Testis (tissue), 2 donors: ENCODE measurements around the gene SEMA3D.

ENCODE experiments used
- CTCF ChIP-seq, 3 experiments: fragments of 450-650 bp in 2 of 3; fragments of 200-600 bp in 1 of 3; sonication (generic) in 1 of 3; IDR thresholded peaks; one replicate each; pipeline ENCODE4 v1.5.1; 2016 to 2019; ENCODE audit warnings: antibody characterized with exemption in 3 of 3, mild to moderate bottlenecking in 2 of 3, moderate library complexity in 1 of 3
- POLR2A ChIP-seq: fragments of 450-650 bp; IDR thresholded peaks from one replicate; pipeline ENCODE4 v1.6.1; 2017; ENCODE audit warnings: antibody characterized with exemption, mild to moderate bottlenecking, moderate library complexity

- TF ChIP-seq CTCF (IDR thresholded peaks at IDR 0.05), result peak; percentile 16 to 38 (median 30)
- TF ChIP-seq POLR2A, result no peak
Measured at GRCh38 chr7:85021101-85021704, 165.7 kb downstream of the SEMA3D start.
